HL-60 (cell line): Measurements from ENCODE around the gene GRB7.

ENCODE experiments used
- CTCF ChIP-seq: IDR thresholded peaks from one replicate; pipeline ENCODE4 v1.5.1; 2011; ENCODE audit warnings: low read length, control low read depth, inconsistent platforms; ENCODE audit not compliant: insufficient read depth
- GABPA ChIP-seq: IDR thresholded peaks from 2 replicates; pipeline ENCODE4 v1.6.1; 2012; ENCODE audit warnings: low read depth
- POLR2AphosphoS5 ChIP-seq: IDR thresholded peaks from 2 replicates; pipeline ENCODE4 v1.6.1; 2012; ENCODE audit warnings: low read depth
- SPI1 ChIP-seq: IDR thresholded peaks from 2 replicates; pipeline ENCODE4 v1.6.1; 2012; ENCODE audit warnings: low read depth, mild to moderate bottlenecking, borderline replicate concordance
- TF ChIP-seq, protein P1 (sequence below): IDR thresholded peaks from 2 replicates; pipeline ENCODE4 v1.6.1; 2012; ENCODE audit warnings: low read depth; ENCODE audit not compliant: insufficient replicate concordance

GRCh38 chr17:39759204-39759603 lies 21.5 kb downstream of the GRB7 start:
- TF ChIP-seq POLR2AphosphoS5, result no peak
- TF ChIP-seq CTCF, result no peak
- no peak for TF ChIP-seq GABPA
- TF ChIP-seq, protein P1, sequence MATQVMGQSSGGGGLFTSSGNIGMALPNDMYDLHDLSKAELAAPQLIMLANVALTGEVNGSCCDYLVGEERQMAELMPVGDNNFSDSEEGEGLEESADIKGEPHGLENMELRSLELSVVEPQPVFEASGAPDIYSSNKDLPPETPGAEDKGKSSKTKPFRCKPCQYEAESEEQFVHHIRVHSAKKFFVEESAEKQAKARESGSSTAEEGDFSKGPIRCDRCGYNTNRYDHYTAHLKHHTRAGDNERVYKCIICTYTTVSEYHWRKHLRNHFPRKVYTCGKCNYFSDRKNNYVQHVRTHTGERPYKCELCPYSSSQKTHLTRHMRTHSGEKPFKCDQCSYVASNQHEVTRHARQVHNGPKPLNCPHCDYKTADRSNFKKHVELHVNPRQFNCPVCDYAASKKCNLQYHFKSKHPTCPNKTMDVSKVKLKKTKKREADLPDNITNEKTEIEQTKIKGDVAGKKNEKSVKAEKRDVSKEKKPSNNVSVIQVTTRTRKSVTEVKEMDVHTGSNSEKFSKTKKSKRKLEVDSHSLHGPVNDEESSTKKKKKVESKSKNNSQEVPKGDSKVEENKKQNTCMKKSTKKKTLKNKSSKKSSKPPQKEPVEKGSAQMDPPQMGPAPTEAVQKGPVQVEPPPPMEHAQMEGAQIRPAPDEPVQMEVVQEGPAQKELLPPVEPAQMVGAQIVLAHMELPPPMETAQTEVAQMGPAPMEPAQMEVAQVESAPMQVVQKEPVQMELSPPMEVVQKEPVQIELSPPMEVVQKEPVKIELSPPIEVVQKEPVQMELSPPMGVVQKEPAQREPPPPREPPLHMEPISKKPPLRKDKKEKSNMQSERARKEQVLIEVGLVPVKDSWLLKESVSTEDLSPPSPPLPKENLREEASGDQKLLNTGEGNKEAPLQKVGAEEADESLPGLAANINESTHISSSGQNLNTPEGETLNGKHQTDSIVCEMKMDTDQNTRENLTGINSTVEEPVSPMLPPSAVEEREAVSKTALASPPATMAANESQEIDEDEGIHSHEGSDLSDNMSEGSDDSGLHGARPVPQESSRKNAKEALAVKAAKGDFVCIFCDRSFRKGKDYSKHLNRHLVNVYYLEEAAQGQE, result no peak
- TF ChIP-seq SPI1, result no peak
